Kidney (tissue), 14 donors: ENCODE data around the gene LMNA. TPM values are rescaled to one million over a fixed set of nuclear protein-coding genes. Genes with fewer than 3 reads are reported as not detected.

Experiments used
- DNase-seq, 5 donors: peaks; one replicate each; pipeline ENCODE4 v3.0.0-alpha.2; 2013 to 2020
- FAIRE-seq: peaks from 2 replicates; lab custom pipeline; 2012; peaks lifted over from hg19 to GRCh38; lab: Jason Lieb, UNC
- H3K27ac ChIP-seq, 2 donors: one replicate each; pipeline ENCODE4 v1.7.0; 2013; ENCODE audit warnings: low read depth in 2 of 2, low read length in 2 of 2, inconsistent platforms in 1 of 2
- H3K27me3 ChIP-seq: one replicate; pipeline ENCODE4 v1.7.1; 2013; ENCODE audit warnings: low read length, inconsistent platforms; ENCODE audit not compliant: control insufficient read depth, insufficient read depth
- H3K36me3 ChIP-seq, 3 donors: one replicate each; pipeline versions ENCODE4 v1.7.0 to v1.7.1; 2013; ENCODE audit warnings: low read length in 3 of 3, control low read depth in 1 of 3, inconsistent platforms in 1 of 3; ENCODE audit not compliant: insufficient read depth in 3 of 3, control insufficient read depth in 2 of 3
- H3K4me1 ChIP-seq, 3 donors: one replicate each; pipeline versions ENCODE4 v1.7.0 to v1.7.1; 2013; ENCODE audit warnings: low read length in 3 of 3, inconsistent platforms in 1 of 3, low read depth in 1 of 3; ENCODE audit not compliant: control insufficient read depth in 2 of 3, insufficient read depth in 2 of 3
- H3K4me3 ChIP-seq, 3 donors: one replicate each; pipeline versions ENCODE4 v1.7.0 to v1.8.1; 2013; ENCODE audit warnings: low read length in 3 of 3, control low read depth in 1 of 3, inconsistent platforms in 1 of 3
- H3K9ac ChIP-seq, 3 donors: one replicate each; pipeline versions ENCODE4 v1.7.0 to v1.7.1; 2013; ENCODE audit warnings: low read length in 3 of 3, control low read depth in 1 of 3, inconsistent platforms in 1 of 3
- H3K9me3 ChIP-seq, 3 donors: one replicate each; pipeline versions ENCODE4 v1.7.0 to v1.7.1; 2013; ENCODE audit warnings: low read length in 3 of 3, control low read depth in 1 of 3, inconsistent platforms in 1 of 3; ENCODE audit not compliant: control insufficient read depth in 2 of 3, insufficient read depth in 1 of 3
- intact Hi-C: fragments of 100-400 bp; cut with DNase I; formaldehyde crosslinking; loops from one replicate; pipeline ENCODE4 v1.11.1; 2022
- polyA plus RNA-seq: library from polyadenylated mRNA; stranded (reverse); fragments of 350-450 nt; fragmentation: Illumina TruSeq; extraction: RNeasy Lipid Tissue Mini Kit (QIAGEN cat#74804); gene quantifications from one replicate; pipeline ENCODE4 v1.2.3, GENCODE V29; 2014; ENCODE audit warnings: low read depth, low replicate concordance; ENCODE audit not compliant: insufficient read depth
- total RNA-seq: library from RNA; stranded (reverse); fragmentation: NEBNext Ultra II Directional; extraction: Animal tissue kit (Norgen Biotek cat#: 25700); gene quantifications from one replicate; pipeline ENCODE4 v1.2.1, GENCODE V29; 2021
- TF ChIP-seq, protein P1 (sequence below): IDR thresholded peaks from 3 replicates; pipeline ENCODE4 v1.5.1; 2012; ENCODE audit warnings: mild to moderate bottlenecking, moderate library complexity, borderline replicate concordance; ENCODE audit not compliant: insufficient read depth; ENCODE audit errors: extremely low read depth
- donor health status: control.
- donor health status: control.
- donor health status: control.
- donor health status: control.
- donor health status: control.
- donor health status: DM: yes; HTN: yes; CAD: no.
- donor health status: Normal renal cell carcinoma (clear cell type).

The LMNA gene
- total and polyA plus RNA-seq, 2 donors from 2014 or later = 145 to 384 TPM

DNA sequence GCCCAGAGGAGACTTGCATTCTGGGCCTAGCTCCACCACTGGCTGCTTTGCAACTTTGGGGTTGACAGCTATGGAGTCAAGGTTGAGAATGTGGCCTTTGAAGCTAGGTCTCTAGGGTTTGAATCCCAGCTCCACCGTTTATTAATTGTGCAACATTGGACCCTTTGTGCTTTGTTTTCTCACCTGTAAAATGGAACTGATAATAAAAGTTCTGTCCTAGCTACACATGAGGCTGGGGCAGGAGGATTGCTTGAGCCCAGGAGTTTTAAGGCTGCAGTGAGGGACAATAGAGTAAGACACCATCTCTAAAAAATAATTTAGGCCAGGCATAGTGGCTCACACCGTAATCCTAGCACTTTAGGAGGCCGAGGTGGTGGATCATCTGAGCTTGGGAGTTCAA is 15.2 kb upstream of the LMNA start:
- H3K4me1 ChIP-seq = peaks cover 1 to 30% (median 26%) of the 10 kb centered on the region in 3 donors
- no peaks in the 10 kb centered on the region for H3K9me3 ChIP-seq
- no peak for DNase-seq
- FAIRE-seq = no peak
- intact Hi-C loops = no loop called here
- no peak overlapping the region for H3K27ac ChIP-seq
- TF ChIP-seq, protein P1, sequence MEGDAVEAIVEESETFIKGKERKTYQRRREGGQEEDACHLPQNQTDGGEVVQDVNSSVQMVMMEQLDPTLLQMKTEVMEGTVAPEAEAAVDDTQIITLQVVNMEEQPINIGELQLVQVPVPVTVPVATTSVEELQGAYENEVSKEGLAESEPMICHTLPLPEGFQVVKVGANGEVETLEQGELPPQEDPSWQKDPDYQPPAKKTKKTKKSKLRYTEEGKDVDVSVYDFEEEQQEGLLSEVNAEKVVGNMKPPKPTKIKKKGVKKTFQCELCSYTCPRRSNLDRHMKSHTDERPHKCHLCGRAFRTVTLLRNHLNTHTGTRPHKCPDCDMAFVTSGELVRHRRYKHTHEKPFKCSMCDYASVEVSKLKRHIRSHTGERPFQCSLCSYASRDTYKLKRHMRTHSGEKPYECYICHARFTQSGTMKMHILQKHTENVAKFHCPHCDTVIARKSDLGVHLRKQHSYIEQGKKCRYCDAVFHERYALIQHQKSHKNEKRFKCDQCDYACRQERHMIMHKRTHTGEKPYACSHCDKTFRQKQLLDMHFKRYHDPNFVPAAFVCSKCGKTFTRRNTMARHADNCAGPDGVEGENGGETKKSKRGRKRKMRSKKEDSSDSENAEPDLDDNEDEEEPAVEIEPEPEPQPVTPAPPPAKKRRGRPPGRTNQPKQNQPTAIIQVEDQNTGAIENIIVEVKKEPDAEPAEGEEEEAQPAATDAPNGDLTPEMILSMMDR = no peak
- no peak overlapping the region for H3K4me3 ChIP-seq
- H3K36me3 ChIP-seq = no peaks in the 10 kb centered on the region
- no peak overlapping the region for H3K9ac ChIP-seq
- H3K27me3 ChIP-seq = no peaks in the 10 kb centered on the region

DNA sequence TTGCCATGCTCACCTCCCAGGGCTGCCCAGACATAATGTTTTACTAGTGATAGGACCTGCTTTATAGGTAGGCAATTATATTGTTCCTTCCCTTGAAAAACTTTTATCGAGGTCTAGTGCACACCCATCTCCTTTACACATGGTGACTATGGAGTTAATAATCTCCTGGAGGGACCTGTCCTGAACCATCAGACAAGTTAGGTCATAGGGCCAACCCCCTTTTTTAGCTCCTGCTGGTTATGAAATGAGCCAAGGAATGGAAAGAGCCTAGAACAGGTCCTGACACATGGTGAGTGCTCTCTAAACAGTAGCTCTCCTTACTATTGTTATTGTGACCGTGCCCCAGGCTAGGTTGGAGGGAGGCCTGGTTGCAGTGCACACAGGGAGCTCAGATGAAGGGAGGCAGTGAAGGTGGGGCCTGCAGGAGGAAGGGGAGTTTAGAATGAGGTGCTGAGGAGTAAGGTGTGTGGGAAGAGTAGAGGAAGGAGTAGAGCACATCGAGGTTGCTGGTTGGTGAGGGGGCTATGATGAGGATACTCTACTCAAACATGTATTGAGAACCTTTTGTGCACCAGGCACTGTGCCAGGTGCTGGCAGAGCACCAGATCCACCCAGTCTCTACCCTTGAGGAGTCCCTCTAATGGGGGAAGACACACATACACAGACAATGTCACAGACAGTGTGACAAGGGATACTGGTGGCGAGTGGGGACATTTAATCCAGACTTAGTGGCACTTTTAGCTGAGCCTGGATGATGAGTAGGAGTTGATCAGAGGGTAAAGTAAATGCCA is 14.1 kb upstream of the LMNA start:
- H3K27ac ChIP-seq = no peak overlapping the region
- DNase-seq = no peak
- intact Hi-C loops = no loop called here
- H3K36me3 ChIP-seq = no peaks in the 10 kb centered on the region
- peak overlapping the region in 1 of 3 donors; percentile 9 for H3K9ac ChIP-seq
- FAIRE-seq = no peak
- H3K4me3 ChIP-seq = no peak overlapping the region
- no peaks in the 10 kb centered on the region for H3K9me3 ChIP-seq
- no peaks in the 10 kb centered on the region for H3K27me3 ChIP-seq
- TF ChIP-seq, protein P1 = no peak
- peaks cover 4 to 40% (median 36%) of the 10 kb centered on the region in 3 donors for H3K4me1 ChIP-seq

DNA sequence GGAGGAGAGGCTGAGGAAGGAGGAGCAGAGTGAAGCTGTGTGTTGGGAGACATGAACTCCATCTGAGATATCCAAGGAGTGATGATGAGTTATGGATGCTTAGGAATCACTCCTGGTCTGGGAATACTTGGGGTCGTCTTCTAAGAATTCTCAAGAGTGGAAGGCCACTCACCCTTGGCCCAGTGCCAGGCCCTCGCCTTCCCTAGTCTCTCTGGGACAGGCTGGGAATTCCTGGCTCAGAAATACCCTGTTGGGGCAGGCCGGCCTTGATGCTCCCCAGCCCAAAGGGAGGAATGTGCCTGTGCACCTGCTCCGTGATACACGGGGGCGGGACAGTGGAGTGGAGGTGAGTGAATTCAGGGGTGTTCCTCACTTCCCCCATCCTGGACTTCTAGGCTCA is 12.6 kb upstream of the LMNA start:
- peaks cover 4 to 42% (median 37%) of the 10 kb centered on the region in 3 donors for H3K4me1 ChIP-seq
- intact Hi-C loops = no loop called here
- no peak overlapping the region for H3K4me3 ChIP-seq
- H3K9me3 ChIP-seq = no peaks in the 10 kb centered on the region
- no peaks in the 10 kb centered on the region for H3K27me3 ChIP-seq
- DNase-seq = peak in 1 of 5 donors; percentile 54
- H3K36me3 ChIP-seq = no peaks in the 10 kb centered on the region
- TF ChIP-seq, protein P1 = no peak
- no peak for FAIRE-seq
- no peak overlapping the region for H3K27ac ChIP-seq
- H3K9ac ChIP-seq = no peak overlapping the region
